ENCODE measurements around the gene CHST9.
A peak's percentile ranks its signal among the peaks of the same experiment; 100 is the strongest.

The CHST9 gene

GRCh38 chr18:27184115-27185024 lies 738 bp downstream of the CHST9 start:
- peak overlapping the region; percentile 9; the same call in 1 of the 2 replicates for H3K27ac ChIP-seq
- no peak for TF ChIP-seq CTCF (conservative IDR thresholded peaks at IDR 0.05)

DNA sequence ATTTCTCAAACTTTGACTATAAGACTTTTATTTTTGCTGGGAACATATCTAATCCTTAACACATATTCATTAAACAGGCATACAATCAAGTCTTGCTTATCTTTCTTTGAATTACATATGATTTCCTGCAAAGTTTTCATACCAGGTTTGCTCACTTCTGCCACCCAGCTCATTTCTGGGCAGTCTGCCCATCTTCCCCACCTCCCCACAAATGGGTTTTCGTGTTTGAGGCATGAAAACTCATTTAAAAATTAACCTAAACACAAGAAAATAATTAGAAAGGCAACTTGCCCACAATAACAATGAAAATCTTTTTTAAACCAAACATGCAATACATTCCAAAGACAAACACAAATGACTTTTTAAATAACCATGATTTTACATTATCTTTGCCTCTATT lies 3.4 kb downstream of the CHST9 start:
- no peak for TF ChIP-seq CTCF (conservative IDR thresholded peaks at IDR 0.05)
- H3K27ac ChIP-seq = no peak overlapping the region

DNA sequence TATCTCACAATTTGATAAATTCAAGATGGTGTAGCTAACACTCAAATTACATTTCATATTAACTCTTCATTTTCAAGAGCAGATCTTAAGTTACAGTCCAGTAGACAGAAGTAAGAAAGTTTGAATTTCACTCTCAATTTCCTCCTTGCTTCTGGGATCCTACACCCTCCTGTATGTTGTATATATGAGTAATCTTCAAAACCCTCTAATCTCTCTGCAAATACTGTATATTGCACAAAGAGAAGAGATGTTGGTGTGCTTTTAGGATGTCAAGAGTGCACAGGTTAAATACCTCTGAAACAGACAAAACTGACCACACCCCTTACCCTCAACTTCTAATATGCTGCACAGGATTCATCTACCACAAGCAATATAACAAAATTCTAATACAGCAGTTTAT lies 6.7 kb downstream of the CHST9 start:
- no peak overlapping the region for H3K27ac ChIP-seq
- no peak for TF ChIP-seq CTCF (conservative IDR thresholded peaks at IDR 0.05)

GRCh38 chr18:27175914-27176313 lies 9.2 kb downstream of the CHST9 start:
- no peak overlapping the region for H3K27ac ChIP-seq
- no peak for TF ChIP-seq CTCF (conservative IDR thresholded peaks at IDR 0.05)

- H3K27ac ChIP-seq = no peak overlapping the region
- no peak for TF ChIP-seq CTCF (conservative IDR thresholded peaks at IDR 0.05)
Observed at GRCh38 chr18:27175245-27175644, 9.9 kb downstream of the CHST9 start.

DNA sequence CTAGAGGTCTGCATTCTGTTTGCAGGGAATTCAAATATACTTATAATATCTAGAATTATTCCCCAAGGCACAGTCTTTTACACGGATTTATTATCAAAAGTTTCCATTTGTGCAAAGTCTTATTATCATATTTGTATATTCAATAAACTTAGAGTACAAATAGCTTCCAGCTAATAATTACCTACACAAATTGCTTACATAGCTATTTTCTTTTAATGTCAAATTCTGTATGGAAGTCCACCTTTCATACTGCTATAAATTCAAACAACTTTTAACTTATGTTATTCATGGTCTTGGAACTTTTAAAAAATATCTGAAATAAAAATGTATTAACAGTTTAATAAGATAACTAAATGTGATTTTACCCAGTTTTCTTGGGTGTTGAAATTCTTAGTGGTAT lies 13.1 kb downstream of the CHST9 start:
- TF ChIP-seq CTCF (conservative IDR thresholded peaks at IDR 0.05) = no peak
- H3K27ac ChIP-seq = no peak overlapping the region

DNA sequence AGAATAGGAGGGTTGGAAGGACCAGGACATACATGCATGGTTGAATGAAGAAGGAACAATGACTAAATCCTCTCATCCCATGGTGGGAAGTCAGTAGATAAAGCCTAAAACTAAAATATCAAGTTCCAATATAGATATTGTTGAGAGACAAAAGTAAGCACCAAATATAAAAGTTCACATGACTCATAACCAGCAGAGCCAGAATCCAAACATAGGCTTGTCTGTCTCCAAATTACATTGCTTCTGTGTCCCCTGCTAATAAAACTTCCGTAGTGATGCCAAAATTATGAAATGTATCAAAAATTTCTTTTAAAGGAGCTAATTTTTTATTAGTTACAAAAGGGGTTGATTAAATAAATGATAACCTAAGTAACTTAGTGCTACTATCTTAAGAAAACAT lies 19.7 kb downstream of the CHST9 start:
- H3K27ac ChIP-seq = no peak overlapping the region
- no peak for TF ChIP-seq CTCF (conservative IDR thresholded peaks at IDR 0.05)

Data from VCaP (cell line).